Astrocyte of the spinal cord (primary cell): ENCODE results near the gene CNOT3.

Experiments used
- DNase-seq: peaks from one replicate; pipeline ENCODE4 v3.0.0; 2011; ENCODE audit warnings: low read depth, low spot score
- H3K4me3 ChIP-seq: 2 replicates; pipeline ENCODE4 v1.5.1; 2011; ENCODE audit warnings: low read depth, mild to moderate bottlenecking, low read length, moderate library complexity
- in situ Hi-C: cut with HindIII; loops from 2 replicates; pipeline ENCODE4 v1.10.0; 2017; ENCODE audit warnings: low sequenced_read_pairs
- TF ChIP-seq, protein P1 (sequence below): IDR thresholded peaks from 2 replicates; pipeline ENCODE4 v1.5.1; 2012; ENCODE audit warnings: low read depth, mild to moderate bottlenecking, low read length, inconsistent platforms

CNOT3 gene

DNA sequence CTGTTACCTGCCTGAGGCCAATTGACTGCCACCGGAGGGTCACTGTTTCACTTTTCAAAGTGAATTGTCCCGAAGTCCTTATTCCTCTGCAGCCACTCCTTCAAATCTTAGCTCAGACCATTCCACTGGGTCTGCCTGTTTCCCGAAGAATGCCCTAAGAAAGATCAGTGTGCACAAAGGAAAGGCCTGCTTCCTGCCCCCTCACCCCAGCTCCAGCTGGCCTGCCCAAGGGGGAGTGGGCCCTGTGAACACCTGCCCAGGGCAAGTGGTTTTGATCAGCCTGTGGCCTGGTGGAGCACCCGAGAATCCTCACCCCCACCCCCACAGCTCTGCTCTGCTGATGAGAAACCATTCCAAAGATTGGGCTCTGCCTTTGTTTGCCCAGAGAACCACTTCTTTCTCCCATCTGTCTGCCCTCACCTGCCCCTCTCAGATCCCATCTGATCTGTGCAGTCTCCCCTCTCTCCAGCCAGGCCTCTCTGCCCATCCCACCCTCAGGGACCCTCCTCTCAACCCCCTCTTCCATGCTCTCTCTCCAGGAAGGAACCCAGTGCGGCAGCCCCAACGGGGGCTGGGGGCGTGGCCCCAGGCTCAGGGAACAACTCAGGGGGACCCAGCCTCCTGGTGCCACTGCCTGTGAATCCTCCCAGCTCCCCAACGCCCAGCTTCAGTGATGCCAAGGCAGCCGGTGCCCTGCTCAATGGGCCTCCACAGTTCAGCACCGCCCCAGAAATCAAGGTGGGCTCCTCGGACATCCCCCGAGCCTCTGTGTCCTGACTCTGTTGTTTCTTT is 11.7 kb downstream of the CNOT3 start:
- no peak overlapping the region for H3K4me3 ChIP-seq
- in situ Hi-C loops, result no loop called here
- TF ChIP-seq, protein P1, sequence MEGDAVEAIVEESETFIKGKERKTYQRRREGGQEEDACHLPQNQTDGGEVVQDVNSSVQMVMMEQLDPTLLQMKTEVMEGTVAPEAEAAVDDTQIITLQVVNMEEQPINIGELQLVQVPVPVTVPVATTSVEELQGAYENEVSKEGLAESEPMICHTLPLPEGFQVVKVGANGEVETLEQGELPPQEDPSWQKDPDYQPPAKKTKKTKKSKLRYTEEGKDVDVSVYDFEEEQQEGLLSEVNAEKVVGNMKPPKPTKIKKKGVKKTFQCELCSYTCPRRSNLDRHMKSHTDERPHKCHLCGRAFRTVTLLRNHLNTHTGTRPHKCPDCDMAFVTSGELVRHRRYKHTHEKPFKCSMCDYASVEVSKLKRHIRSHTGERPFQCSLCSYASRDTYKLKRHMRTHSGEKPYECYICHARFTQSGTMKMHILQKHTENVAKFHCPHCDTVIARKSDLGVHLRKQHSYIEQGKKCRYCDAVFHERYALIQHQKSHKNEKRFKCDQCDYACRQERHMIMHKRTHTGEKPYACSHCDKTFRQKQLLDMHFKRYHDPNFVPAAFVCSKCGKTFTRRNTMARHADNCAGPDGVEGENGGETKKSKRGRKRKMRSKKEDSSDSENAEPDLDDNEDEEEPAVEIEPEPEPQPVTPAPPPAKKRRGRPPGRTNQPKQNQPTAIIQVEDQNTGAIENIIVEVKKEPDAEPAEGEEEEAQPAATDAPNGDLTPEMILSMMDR, result no peak
- no peak for DNase-seq

DNA sequence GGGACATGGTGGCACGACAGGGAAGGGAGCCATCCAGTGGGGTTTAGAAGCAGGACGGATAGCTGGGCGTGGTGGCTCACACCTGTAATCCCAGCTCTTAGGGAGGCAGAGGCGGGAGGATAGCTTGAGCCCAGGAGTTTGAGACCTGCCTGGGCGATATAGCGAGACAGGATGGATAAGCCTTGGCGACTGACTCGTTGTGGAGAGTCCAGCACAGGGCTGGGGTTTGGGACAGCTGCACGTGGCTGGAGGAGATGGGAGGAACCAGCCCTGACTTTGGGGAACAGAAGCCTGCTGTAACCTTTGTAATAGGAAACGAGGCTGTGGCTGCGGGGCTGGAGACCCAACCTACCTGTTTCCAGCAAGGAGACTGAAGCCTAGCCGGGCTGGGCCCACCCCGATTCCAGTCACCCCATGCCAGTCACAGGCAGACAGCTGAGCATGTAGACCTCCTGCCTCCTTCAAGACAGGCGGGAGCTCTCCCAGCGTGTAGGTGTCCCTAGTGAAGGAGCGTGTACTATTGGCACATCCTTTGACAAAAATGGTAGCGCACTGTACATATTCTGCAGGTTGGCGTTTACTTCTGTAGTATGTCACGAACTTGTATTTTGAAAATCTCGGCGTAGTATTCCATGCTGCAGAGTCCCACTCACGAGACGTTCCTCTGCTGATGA is 13.9 kb downstream of the CNOT3 start:
- in situ Hi-C loops, result no loop called here
- no peak overlapping the region for H3K4me3 ChIP-seq
- TF ChIP-seq, protein P1, result no peak
- DNase-seq, result no peak

DNA sequence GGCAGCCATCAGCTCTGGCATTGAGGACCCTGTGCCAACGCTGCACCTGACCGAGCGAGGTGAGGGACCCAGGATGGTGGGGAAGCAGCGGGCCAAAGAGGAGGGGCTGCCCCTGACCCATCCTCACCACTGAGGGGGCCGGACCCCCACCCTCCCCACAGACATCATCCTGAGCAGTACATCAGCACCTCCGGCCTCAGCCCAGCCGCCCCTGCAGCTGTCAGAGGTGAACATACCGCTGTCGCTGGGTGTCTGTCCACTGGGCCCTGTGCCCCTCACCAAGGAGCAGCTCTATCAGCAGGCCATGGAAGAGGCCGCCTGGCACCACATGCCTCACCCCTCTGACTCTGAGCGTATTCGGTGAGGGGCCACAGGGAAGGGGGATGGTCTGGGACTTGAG is 14.7 kb downstream of the CNOT3 start:
- in situ Hi-C loops, result no loop called here
- no peak for DNase-seq
- TF ChIP-seq, protein P1, result no peak
- H3K4me3 ChIP-seq, result no peak overlapping the region

DNA sequence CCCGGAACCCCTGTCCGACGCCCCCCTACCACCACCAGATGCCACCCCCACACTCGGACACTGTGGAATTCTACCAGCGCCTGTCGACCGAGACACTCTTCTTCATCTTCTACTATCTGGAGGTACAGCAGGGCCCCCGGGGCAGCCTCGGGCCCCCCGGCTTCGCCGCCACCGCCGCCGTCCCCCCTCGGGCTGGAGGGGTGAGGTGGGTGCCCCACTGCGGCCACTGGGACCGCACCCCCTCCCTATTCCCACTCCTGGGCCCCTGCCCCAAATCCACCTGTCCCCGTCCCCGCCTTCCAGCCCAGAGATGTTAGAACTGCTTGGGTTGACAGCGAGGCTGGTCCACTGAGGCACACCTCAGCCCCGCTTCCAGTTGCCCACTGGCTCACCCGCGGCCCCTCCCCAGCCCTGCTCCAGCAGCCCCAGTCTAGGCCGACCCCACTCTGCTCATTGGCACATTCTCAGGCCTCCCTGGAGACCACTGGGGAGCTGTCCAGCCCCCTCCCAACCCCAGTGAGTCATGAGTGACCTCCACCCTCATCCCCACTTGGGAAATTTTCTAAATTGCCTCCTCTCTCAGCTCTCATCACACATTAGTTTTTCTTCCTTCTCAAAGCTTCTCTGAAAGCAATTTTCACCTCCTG is 15.4 kb downstream of the CNOT3 start:
- H3K4me3 ChIP-seq, result no peak overlapping the region
- TF ChIP-seq, protein P1, result no peak
- in situ Hi-C loops, result no loop called here
- DNase-seq, result no peak

DNA sequence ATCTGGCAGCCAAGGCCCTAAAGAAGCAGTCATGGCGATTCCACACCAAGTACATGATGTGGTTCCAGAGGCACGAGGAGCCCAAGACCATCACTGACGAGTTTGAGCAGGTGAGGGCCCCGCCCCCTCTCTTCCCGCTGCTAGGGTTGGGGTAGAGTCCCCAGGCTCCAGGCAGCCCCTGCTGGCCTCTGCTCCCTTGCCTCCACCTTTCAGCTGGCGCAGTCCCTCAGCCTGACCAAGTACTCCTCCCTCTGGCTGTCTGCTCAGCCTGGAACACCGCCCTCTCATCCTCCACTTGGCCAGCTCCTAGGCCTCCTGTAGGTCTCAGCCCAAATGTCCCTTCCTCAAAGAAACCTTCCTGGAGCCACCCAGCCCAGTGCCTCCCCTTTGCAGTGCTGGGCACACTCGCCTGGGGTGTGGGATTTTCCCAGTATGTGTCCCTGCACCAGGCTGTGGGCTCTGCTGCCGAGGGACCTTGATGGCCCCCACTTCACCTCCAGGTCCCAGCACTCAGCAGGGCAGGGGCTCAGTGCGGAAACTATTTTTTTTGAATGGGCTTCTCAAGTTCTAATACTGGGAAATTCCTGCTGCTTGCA is 16.3 kb downstream of the CNOT3 start:
- TF ChIP-seq, protein P1, result no peak
- H3K4me3 ChIP-seq, result no peak overlapping the region
- no peak for DNase-seq
- in situ Hi-C loops, result no loop called here

DNA sequence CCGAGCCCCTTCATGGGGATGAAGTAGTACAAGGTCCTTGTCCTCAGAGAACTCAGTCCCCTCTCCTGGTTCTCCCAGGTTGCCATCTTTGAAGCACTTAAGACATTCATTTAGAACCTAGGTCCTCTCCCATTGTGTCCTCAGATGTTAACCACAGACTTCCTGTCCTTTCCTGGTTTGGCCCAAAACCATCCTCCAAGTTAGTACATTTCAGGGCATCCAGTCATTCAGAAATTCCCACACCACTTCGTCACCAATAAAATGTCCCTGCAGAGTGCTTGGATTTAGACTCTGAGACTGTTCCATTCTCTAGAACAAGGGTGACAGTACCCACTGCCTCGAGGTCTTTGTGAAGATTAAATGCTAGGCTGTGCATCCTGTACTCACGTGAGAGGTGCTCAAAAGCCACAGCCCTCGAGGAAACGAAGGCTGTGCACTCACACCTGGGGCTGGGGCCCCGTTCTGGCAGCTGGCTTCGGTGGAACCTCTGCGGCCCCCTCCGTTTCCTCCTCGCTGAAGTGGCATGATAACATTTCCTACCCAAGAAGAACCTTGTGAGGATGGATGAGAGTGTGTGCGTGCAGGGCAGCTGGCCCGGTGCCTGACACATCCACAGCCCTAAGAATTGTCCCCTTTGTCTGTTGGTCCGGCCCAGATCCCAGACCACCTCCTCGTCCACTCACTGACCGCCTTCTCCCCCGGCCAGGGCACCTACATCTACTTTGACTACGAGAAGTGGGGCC is 17.2 kb downstream of the CNOT3 start:
- no peak overlapping the region for H3K4me3 ChIP-seq
- DNase-seq, result no peak
- in situ Hi-C loops, result no loop called here
- TF ChIP-seq, protein P1, result no peak
